K562 (cell line): ENCODE results near the gene ZNF622. TPM values are rescaled to one million over a fixed set of nuclear protein-coding genes. Genes with fewer than 3 reads are reported as not detected.

ENCODE experiments used
- ATAC-seq: fragments of 200-7000 bp; cut with Tn5 transposase; 3 replicates; pipeline ENCODE4 v1.9.1; 2020; ENCODE audit warnings: moderate library complexity
- BruUV-seq: library from RNA; stranded (reverse); fragments of 400-500 nt; replicated peaks from 2 replicates; lab custom pipeline; 2021; lab: Mats Ljungman, UMichigan
- CTCF ChIA-PET: fragments of 300-600 bp; formaldehyde crosslinking; extraction: SDS; loops from one replicate; lab custom pipeline; 2021; ENCODE audit warnings: low intra/inter-chr PET ratio; lab: Yijun Ruan, JAX
- POLR2A ChIA-PET: fragments of 300-600, 350-650 bp; sonication (Branson Sonifier 250); formaldehyde crosslinking; extraction: SDS; loops from one replicate; lab custom pipeline; 2021; ENCODE audit warnings: antibody characterized with exemption, inconsistent platforms; lab: Yijun Ruan, JAX
- DNase-seq, 4 experiments: peaks; one replicate each; pipeline versions ENCODE4 v3.0.0 to v3.0.0-alpha.2; 2011 to 2018; ENCODE audit warnings: low spot score in 3 of 4, mixed read lengths in 3 of 4; ENCODE audit errors: extremely low read depth in 1 of 4
- FAIRE-seq: peaks from 2 replicates; lab custom pipeline; 2011; peaks lifted over from hg19 to GRCh38; lab: Jason Lieb, UNC
- H2AFZ ChIP-seq: 2 replicates; pipeline ENCODE4 v1.6.0; 2011; ENCODE audit warnings: low read depth, low read length, control low read depth, inconsistent platforms
- H3K27ac ChIP-seq: fragments of 200-600 bp; 3 replicates; pipeline ENCODE4 v1.8.0; 2011; ENCODE audit warnings: low read depth, mild to moderate bottlenecking, control low read depth, inconsistent platforms, low read length, moderate library complexity, mixed read lengths; ENCODE audit errors: extremely low read depth
- H3K27me3 ChIP-seq, 2 experiments: fragments of 300-600 bp in 1 of 2; 2 replicates in 1 of 2; 3 replicates in 1 of 2; pipeline versions ENCODE4 v1.6.0 to v1.8.0; 2011; ENCODE audit warnings: inconsistent platforms in 2 of 2, low read length in 2 of 2, mild to moderate bottlenecking in 1 of 2, mixed read lengths in 1 of 2, moderate library complexity in 1 of 2; ENCODE audit not compliant: control insufficient read depth in 2 of 2, insufficient read depth in 2 of 2
- H3K36me3 ChIP-seq: fragments of 300-600 bp; 3 replicates; pipeline ENCODE4 v1.8.0; 2011; ENCODE audit warnings: mild to moderate bottlenecking, low read length, inconsistent platforms; ENCODE audit not compliant: control insufficient read depth, insufficient read depth
- H3K4me1 ChIP-seq, 2 experiments: fragments of 200-600 bp in 1 of 2; replicated peaks in 1 of 2; 2 replicates in 1 of 2; 3 replicates in 1 of 2; pipeline versions ENCODE4 v1.5.1 to v1.8.0; 2011; ENCODE audit warnings: inconsistent platforms in 2 of 2, low read length in 2 of 2, mild to moderate bottlenecking in 1 of 2, mixed read lengths in 1 of 2, moderate library complexity in 1 of 2; ENCODE audit not compliant: control insufficient read depth in 2 of 2, insufficient read depth in 2 of 2
- H3K4me2 ChIP-seq: 2 replicates; pipeline ENCODE4 v1.6.1; 2011; ENCODE audit warnings: low read length, control low read depth, inconsistent platforms, mixed read lengths; ENCODE audit not compliant: insufficient read depth
- H3K4me3 ChIP-seq: fragments of 200-600 bp; sonication (generic), shearing (Covaris generic); 2 replicates; pipeline ENCODE4 v1.5.1; 2016; ENCODE audit warnings: control low read depth, inconsistent platforms
- H3K79me2 ChIP-seq: fragments of 200-600 bp; 3 replicates; pipeline ENCODE4 v1.8.0; 2011; ENCODE audit warnings: low read length, inconsistent platforms; ENCODE audit not compliant: control insufficient read depth, insufficient read depth
- H3K9ac ChIP-seq, 2 experiments: 2 replicates each; pipeline versions ENCODE4 v1.6.0 to v1.6.1; 2011; ENCODE audit warnings: low read depth in 2 of 2, low read length in 2 of 2, control low read depth in 1 of 2, inconsistent platforms in 1 of 2, mild to moderate bottlenecking in 1 of 2, mixed read lengths in 1 of 2; ENCODE audit not compliant: insufficient read depth in 1 of 2
- H3K9me1 ChIP-seq: one replicate; pipeline ENCODE4 v1.6.0; 2011; ENCODE audit warnings: inconsistent platforms, mild to moderate bottlenecking, low read length, moderate library complexity; ENCODE audit not compliant: control insufficient read depth, insufficient read depth
- H3K9me3 ChIP-seq: replicated peaks from 2 replicates; pipeline ENCODE4 v1.5.1; 2011; ENCODE audit warnings: low read depth, low read length, inconsistent platforms; ENCODE audit not compliant: control insufficient read depth, insufficient read depth
- H4K20me1 ChIP-seq: replicated peaks from 2 replicates; pipeline ENCODE4 v1.6.1; 2011; ENCODE audit warnings: low read length, inconsistent platforms, mixed read lengths; ENCODE audit not compliant: control insufficient read depth, insufficient read depth
- AFF4 ChIP-seq: sonication (generic); formaldehyde crosslinking; IDR thresholded peaks from 2 replicates; pipeline ENCODE4 v1.8.0; 2023; ENCODE audit warnings: mild to moderate bottlenecking, missing genetic modification reagents
- BMI1 ChIP-seq: fragments of 150-350 bp; IDR thresholded peaks from 2 replicates; pipeline ENCODE4 v1.6.1; 2014; ENCODE audit warnings: low read length
- CTBP1 ChIP-seq: fragments of 450-650 bp; IDR thresholded peaks from 2 replicates; pipeline ENCODE4 v1.6.1; 2016; ENCODE audit warnings: borderline replicate concordance
- KLF10 ChIP-seq: fragments of 250-450 bp; sonication (Bioruptor Pico); IDR thresholded peaks from 2 replicates; pipeline ENCODE4 v1.6.1; 2021; ENCODE audit warnings: matching md5 sums
- MTA2 ChIP-seq: fragments of 450-650 bp; IDR thresholded peaks from 2 replicates; pipeline ENCODE4 v1.6.1; 2016; ENCODE audit warnings: low read depth
- MYNN ChIP-seq, 2 experiments: sonication (generic); formaldehyde crosslinking in 1 of 2; IDR thresholded peaks; 2 replicates each; pipeline versions ENCODE4 v1.5.0 to v1.6.1; 2016 to 2020; ENCODE audit warnings: antibody characterized with exemption in 1 of 2, missing genetic modification reagents in 1 of 2
- NR1H2 ChIP-seq: sonication (generic); formaldehyde crosslinking; IDR thresholded peaks from 2 replicates; pipeline ENCODE4 v1.4.0; 2020; ENCODE audit warnings: mild to moderate bottlenecking, missing genetic modification reagents
- RCOR1 ChIP-seq, 2 experiments: IDR thresholded peaks; 2 replicates each; pipeline ENCODE4 v1.6.1; 2012; ENCODE audit warnings: low read depth in 2 of 2, low read length in 2 of 2, borderline replicate concordance in 1 of 2, improper control_type of control experiment in 1 of 2
- ZBTB1 ChIP-seq: sonication (generic); formaldehyde crosslinking; IDR thresholded peaks from 2 replicates; pipeline ENCODE4 v1.8.1; 2023; ENCODE audit warnings: missing genetic modification reagents, low read depth, mild to moderate bottlenecking, borderline replicate concordance
- ZEB2 ChIP-seq: fragments of 450-650 bp; IDR thresholded peaks from 2 replicates; pipeline ENCODE4 v1.6.1; 2016
- ZNF12 ChIP-seq: sonication (generic); formaldehyde crosslinking; IDR thresholded peaks from 2 replicates; pipeline ENCODE4 v1.4.0; 2020; ENCODE audit warnings: mild to moderate bottlenecking, missing genetic modification reagents
- ZNF184 ChIP-seq: sonication (generic); formaldehyde crosslinking; IDR thresholded peaks from 2 replicates; pipeline ENCODE4 v1.5.0; 2020; ENCODE audit warnings: missing genetic modification reagents
- ZNF23 ChIP-seq: fragments of 250-450 bp; sonication (Bioruptor Pico); IDR thresholded peaks from 2 replicates; pipeline ENCODE4 v1.4.0; 2020; ENCODE audit warnings: mild to moderate bottlenecking
- ZNF277 ChIP-seq: fragments of 250-450 bp; sonication (Bioruptor Pico); IDR thresholded peaks from 2 replicates; pipeline ENCODE4 v1.8.0; 2022; ENCODE audit warnings: inconsistent platforms, mild to moderate bottlenecking, moderate library complexity, borderline replicate concordance
- ZNF3 ChIP-seq: fragments of 250-450 bp; sonication (Bioruptor Pico); IDR thresholded peaks from 2 replicates; pipeline ENCODE4 v1.5.0; 2021; ENCODE audit warnings: mild to moderate bottlenecking, moderate library complexity
- ZNF507 ChIP-seq: conservative IDR thresholded peaks from 2 replicates; pipeline ENCODE4 v1.6.1; 2017; ENCODE audit warnings: missing genetic modification characterization, missing compliant biosample characterization
- WGBS: fragments of 100-300 bp; shearing (Covaris generic); methylation state at CpG from one replicate; pipeline ENCODE4 v1.1.6; 2016; ENCODE audit warnings: low coverage, mixed read lengths; ENCODE audit not compliant: insufficient coverage; ENCODE audit errors: missing lambda C conversion rate; 5-methylcytosine and 5-hydroxymethylcytosine counted together
- in situ Hi-C: fragments of 300-500 bp; cut with MboI; formaldehyde crosslinking; loops from 4 replicates; pipeline ENCODE4 v1.15.0; 2018; ENCODE audit warnings: inconsistent platforms, mixed read lengths
- intact Hi-C: fragments of 100-400 bp; cut with micrococcal nuclease; formaldehyde crosslinking; loops from 2 replicates; pipeline ENCODE4 v1.14.2; 2022
- polyA plus RNA-seq, 8 experiments: library from polyadenylated mRNA; depleted of rRNA in 4 of 8; stranded (reverse) in 5 of 8; unstranded in 3 of 8; fragments of >200 nt; fragmentation: Nextera tagmentation in 2 of 8; fragmentation: Illumina TruSeq in 1 of 8; extraction: Ambion mirVana in 2 of 8; extraction: Trizol in 1 of 8; gene quantifications; 2 replicates each; pipeline versions ENCODE4 v1.2.1 to v1.2.3, GENCODE V29; 2011 to 2014; ENCODE audit warnings: inconsistent platforms in 1 of 8, missing spikeins in 1 of 8
- total RNA-seq, 7 experiments: library from RNA; depleted of rRNA in 6 of 7; stranded (reverse); fragments of >200 nt in 6 of 7; fragmentation: Illumina TruSeq in 2 of 7; extraction: Trizol in 2 of 7; gene quantifications; 2 replicates each; pipeline versions ENCODE4 v1.2.1 to v1.2.3, GENCODE V29; 2011 to 2021; ENCODE audit warnings: low replicate concordance in 1 of 7

Gene ZNF622
- total and polyA plus RNA-seq, 9 of the 15 experiments (the other 6 are each of a cell fraction or from before 2014, with no cell fraction given): 9.6 to 51.5 (median 32.3) TPM

GRCh38 chr5:16505140-16505891 is 39.7 kb upstream of the ZNF622 start:
- Histone ChIP-seq H3K79me2 (no peaks in the 10 kb centered on the region), H3K9ac (no peak overlapping the region), H3K36me3 (no peaks in the 10 kb centered on the region), H3K4me3 (no peak overlapping the region), H4K20me1 (no peaks in the 10 kb centered on the region), H3K27ac (no peak overlapping the region), H3K9me3 (no peaks in the 10 kb centered on the region), H3K9me1 (no peaks in the 10 kb centered on the region), H3K27me3 (peaks cover 17 to 19% of the 10 kb centered on the region in 2 experiments; a peak in 4 of 5 replicates), H3K4me1 (no peaks in the 10 kb centered on the region), H2AFZ (no peak overlapping the region), H3K4me2 (no peak overlapping the region)
- BruUV-seq: no TSS peak
- FAIRE-seq: no peak
- 12% methylated on average over 17 of the region's 17 CpGs for WGBS
- TF ChIP-seq KLF10 (CRISPR knock-in tag) (no peak), ZNF23 (CRISPR knock-in tag) (no peak), MTA2 (no peak), ZBTB1 (no peak), CTBP1 (no peak), NR1H2 (CRISPR knock-in tag) (no peak), ZNF507 (tag) (no peak), ZNF12 (CRISPR knock-in tag) (no peak), RCOR1 (IDR thresholded peaks at IDR 0.05; ENCODE audit: borderline replicate concordance in 1 of 2, low read depth in 2 of 2, low read length in 2 of 2) (no peak), BMI1 (no peak), MYNN (IDR thresholded peaks at IDR 0.05) (no peak), MYNN (CRISPR knock-in tag; IDR thresholded peaks at IDR 0.05) (no peak), AFF4 (CRISPR knock-in tag) (no peak), ZNF184 (CRISPR knock-in tag) (no peak), ZEB2 (no peak), ZNF277 (no peak), ZNF3 (CRISPR knock-in tag) (no peak)
- ChIA-PET POLR2A (interaction anchor here (1.2 kb wide), 1 partner anchor 9 kb away, joined by 3 read pairs; no protein-coding TSS in a partner anchor), CTCF (no interaction called here)
- no peak for DNase-seq
- no peak for ATAC-seq
- intact Hi-C loops (no loop called here), in situ Hi-C loops (no loop called here)
